B cell (primary cell): Measurements from ENCODE around the gene COQ4.
"Not testable (repeated sequence)": the region's sequence is repeated elsewhere in the genome, so short reads cannot be mapped to it uniquely, and the experiment has no call there.

Experiments
- CTCF ChIP-seq: fragments of 200-600 bp; IDR thresholded peaks from one replicate; pipeline ENCODE4 v1.8.0; 2022; ENCODE audit warnings: antibody characterized with exemption, mild to moderate bottlenecking
- EZH2 ChIP-seq: IDR thresholded peaks from 2 replicates; pipeline ENCODE4 v1.6.1; 2012; ENCODE audit warnings: borderline replicate concordance, low read depth, mild to moderate bottlenecking, moderate library complexity, low read length; ENCODE audit not compliant: insufficient read depth, poor library complexity, severe bottlenecking

- not testable (repeated sequence) for TF ChIP-seq CTCF, EZH2
These were observed 43.3 kb upstream of the COQ4 start for GRCh38 chr9:128279088-128280073.
